ENCODE results near the gene EXOC2. TPM values are rescaled to one million over a fixed set of nuclear protein-coding genes. Genes with fewer than 3 reads are reported as not detected.

Gene EXOC2
- polyA plus RNA-seq, 3 donors: 19.9 to 23.9 (median 22.8) TPM

- no peak for DNase-seq (ENCODE audit: extremely low read depth in 1 of 11, low read depth in 9 of 11, low spot score in 4 of 11)
These were observed 222.0 kb downstream of the EXOC2 start for GRCh38 chr6:470901-471448.

DNA sequence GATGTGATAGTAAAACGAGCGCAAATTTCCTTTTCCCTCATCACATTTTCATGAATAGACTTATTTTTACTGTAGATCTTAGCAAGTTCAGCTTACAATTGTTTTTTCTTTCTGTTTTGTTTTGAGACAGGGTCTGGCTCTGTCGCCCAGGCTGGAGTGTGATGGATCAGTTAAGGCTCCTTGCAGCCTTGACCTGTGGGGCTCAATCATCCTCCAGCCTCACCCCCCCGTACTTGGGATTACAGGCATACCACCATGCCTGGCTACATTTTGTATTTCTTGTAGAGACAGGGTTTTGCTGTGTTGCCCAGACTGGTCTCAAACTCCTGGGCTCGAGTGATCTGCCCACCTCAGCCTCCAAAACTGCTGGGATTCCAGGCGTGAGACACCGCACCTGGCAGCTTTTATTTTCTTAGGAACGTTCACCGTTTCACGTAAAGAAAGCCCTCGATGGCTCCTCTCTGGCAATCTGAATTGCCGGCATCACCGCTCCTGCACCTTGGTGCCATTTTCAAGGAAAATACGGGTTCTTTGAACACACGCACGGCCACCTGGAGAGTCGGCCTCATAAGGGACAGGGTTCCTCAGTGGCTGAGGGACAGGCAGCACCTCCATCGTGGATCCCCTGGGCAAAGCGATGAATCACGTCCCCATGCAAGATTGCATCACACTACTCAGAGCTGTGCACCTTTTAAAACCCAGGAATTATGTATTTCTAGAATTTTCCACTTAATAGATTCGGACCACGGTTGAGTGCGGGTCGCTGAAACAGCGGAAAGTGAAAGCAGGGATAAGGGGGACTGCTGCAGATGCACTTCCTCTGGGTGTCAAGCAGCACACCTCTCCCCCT lies 222.7 kb downstream of the EXOC2 start:
- no peak for DNase-seq (ENCODE audit: extremely low read depth in 1 of 11, low read depth in 9 of 11, low spot score in 4 of 11)

DNA sequence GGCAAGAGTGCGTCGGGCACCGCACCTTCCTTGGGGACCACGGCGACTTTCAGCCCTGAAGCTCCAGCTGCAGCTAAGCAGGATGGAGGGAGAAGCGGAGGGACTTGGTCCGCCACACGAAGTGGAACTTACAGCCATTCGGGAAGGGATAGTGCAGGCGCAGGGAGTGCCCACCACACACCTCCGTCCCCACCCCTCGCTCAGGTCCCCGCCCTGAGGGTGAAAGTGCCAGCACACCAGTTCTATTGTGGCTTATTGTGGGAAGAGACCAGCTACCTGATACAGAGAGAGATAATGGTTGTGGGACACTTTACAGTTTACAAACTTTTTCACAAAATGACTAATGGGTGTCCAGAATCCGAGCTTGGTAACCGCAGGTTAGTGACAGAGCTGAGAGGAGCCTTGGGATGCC lies 225.3 kb downstream of the EXOC2 start:
- DNase-seq (ENCODE audit: extremely low read depth in 1 of 11, low read depth in 9 of 11, low spot score in 4 of 11): no peak

DNA sequence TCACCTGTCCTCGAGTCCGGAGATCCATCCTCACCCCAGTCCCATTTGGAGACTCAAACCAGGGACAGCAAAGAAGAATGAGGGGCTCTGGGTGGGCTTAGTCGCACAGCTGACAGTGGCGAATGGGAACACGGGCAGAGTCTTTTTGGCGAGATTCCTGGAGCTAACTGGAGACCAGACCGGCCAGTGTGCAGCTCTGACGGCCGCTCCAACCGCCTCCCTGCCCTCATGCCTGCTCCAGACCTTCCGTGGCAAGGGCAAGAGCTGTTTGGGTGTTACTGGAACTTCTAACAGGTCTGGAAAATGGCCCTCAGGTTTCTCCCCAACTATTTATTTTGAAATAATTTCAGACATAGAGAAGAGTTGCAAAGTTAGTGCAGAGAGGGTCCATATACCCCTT lies 225.8 kb downstream of the EXOC2 start:
- DNase-seq (ENCODE audit: extremely low read depth in 1 of 11, low read depth in 9 of 11, low spot score in 4 of 11): no peak

DNA sequence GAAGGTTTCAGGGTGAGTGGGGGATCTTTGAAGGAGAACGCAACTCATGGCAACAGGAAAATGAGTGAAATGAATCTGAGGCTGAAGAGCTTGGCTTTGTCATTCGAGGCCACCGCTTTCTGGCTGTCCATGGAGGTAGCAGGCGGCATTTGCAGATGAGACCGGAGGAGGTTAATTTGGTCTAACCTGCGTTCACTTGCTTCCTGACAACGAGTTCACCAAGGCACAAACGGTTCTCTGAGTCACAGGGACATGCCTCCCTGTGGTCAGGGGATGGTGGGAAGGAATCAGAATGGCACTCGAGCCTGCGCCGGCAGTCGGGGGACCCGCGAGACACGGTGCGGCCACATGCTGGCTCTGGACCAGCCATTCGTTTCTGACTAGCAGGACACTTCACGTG lies 226.4 kb downstream of the EXOC2 start:
- no peak for DNase-seq (ENCODE audit: extremely low read depth in 1 of 11, low read depth in 9 of 11, low spot score in 4 of 11)

GRCh38 chr6:465531-466348 lies 227.2 kb downstream of the EXOC2 start:
- no peak for DNase-seq (ENCODE audit: extremely low read depth in 1 of 11, low read depth in 9 of 11, low spot score in 4 of 11)

GRCh38 chr6:456887-457286 lies 236.1 kb downstream of the EXOC2 start:
- DNase-seq (ENCODE audit: extremely low read depth in 1 of 11, low read depth in 9 of 11, low spot score in 4 of 11): no peak

DNA sequence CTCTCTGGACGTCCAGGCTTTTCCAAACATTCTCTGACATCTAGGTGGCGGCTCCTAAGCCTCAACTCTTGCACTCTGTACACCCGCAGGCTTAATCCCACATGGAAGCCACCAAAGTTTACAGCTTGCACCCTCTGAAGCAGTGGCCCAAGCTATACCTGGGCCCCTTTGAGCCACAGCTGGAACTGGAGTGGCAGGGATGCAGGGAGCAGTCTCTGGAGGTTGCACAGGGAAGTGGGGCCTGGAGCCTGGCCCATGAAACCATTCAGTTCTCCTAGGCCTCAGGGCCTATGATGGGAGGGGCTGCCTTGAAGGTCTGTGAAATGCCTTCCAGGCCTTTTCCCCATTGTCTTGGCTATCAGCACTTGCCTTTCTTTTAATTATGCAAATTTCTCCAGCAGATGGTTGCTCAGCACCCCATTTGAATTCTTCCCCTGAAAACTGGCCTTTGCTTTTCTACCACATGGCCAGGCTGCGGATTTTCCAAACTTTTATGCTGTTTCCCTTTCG lies 236.5 kb downstream of the EXOC2 start:
- DNase-seq (ENCODE audit: extremely low read depth in 1 of 11, low read depth in 9 of 11, low spot score in 4 of 11): no peak

DNA sequence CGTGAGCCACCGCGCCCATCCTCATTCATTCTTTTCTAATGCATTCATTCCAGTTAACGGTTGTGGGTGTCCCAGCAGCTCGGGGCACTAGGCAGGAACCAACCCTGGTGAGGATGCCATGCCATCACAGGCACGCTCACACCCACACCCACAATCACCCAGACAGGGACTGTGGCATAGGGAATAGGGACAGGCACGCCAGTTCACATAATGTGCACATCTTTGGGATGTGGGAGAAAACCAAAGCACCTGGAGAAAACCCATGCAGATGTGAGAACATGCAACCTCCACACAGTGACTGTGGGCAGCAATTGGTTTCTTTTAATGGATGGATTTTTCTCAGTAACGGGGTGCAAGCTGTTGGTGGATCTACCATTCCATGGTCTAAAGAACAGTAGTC lies 237.1 kb downstream of the EXOC2 start:
- DNase-seq (ENCODE audit: extremely low read depth in 1 of 11, low read depth in 9 of 11, low spot score in 4 of 11): no peak

DNA sequence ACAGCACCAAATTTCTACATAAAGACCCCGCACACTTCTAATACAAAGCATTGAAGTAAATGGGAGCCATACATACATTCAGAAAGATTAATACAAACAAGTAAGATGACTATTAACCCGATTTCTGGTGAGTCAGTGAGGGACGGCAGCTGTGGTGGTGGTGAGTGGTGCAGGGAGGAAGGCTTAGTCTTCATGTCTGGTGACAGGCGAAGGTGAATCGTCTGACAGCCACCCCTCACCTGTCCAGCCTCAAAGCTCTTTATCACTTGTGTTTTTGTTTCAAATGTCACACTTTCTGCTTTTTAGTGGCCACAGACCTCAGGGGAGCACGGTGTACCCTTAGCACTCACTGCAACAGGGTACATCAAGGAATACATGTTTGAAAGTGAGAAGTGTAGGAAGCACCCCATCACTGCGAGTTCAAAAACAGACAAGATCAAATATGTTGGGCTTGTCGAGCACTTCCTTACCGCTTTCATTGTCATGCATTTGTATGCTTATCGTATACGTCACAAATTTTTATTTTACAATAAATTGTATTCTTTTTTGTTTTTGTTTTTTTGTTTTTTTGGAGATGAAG lies 237.8 kb downstream of the EXOC2 start:
- DNase-seq (ENCODE audit: extremely low read depth in 1 of 11, low read depth in 9 of 11, low spot score in 4 of 11): no peak

GRCh38 chr6:454148-454991 lies 238.6 kb downstream of the EXOC2 start:
- no peak for DNase-seq (ENCODE audit: extremely low read depth in 1 of 11, low read depth in 9 of 11, low spot score in 4 of 11)

DNA sequence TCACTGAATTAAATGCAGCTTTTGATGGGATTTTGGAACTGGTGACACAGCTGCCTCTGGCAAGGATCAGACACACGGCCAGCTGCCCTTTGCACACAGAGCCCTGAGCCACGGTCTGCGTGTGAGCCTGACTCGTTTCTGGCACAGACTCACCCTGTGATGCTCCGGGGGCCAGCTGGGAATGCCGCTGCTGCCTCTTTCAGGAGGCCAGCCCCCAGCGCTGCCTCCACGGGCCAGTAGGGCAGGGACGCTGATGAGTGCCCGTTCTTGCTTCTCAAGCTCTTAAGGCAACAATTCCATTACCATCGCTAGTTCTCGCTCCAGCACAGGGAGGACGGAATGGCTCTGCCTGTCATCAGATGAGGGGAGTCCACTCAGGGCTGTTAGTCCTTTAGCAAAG lies 239.8 kb downstream of the EXOC2 start:
- DNase-seq (ENCODE audit: extremely low read depth in 1 of 11, low read depth in 9 of 11, low spot score in 4 of 11): no peak

DNA sequence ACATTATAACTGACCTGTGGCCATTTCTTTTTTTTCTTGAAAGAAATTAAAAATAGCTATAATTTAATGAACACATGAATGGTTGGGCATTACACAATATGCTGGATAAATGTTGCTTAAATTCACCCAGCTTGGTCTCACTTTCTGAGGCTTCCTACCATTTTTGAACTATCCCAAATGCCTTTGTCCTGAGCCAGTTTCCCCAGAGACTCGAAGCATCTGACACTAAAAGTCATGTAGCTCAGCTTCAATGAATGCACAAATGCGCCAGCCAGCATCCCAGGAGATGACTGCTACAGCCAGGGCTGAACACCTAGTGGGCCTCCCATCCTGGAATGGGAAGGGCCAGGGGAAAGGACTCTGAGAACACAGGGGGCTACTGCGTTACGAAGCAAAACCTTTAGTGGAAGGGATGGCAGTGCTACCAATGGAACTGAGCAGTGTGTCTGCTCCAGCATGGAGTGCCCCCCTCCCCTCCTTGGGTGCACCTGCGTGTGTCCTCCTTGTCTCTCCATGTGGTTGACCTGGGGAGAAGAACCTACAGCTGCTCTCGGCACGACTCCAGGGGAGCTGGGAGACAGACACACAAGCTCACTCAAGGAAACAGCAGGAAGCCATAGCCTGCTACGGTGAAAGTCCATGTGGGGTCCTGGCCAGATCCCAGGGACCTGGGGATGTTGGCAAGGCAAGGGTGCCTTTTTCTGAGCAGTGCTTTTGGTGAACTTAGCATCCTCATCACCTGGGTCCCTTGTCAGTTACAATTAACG lies 240.5 kb downstream of the EXOC2 start:
- DNase-seq (ENCODE audit: extremely low read depth in 1 of 11, low read depth in 9 of 11, low spot score in 4 of 11): no peak

- no peak for DNase-seq (ENCODE audit: extremely low read depth in 1 of 11, low read depth in 9 of 11, low spot score in 4 of 11)
These were observed 241.1 kb downstream of the EXOC2 start for GRCh38 chr6:451847-452246.

- no peak for DNase-seq (ENCODE audit: extremely low read depth in 1 of 11, low read depth in 9 of 11, low spot score in 4 of 11)
These were observed 241.6 kb downstream of the EXOC2 start for GRCh38 chr6:451336-451735.

DNA sequence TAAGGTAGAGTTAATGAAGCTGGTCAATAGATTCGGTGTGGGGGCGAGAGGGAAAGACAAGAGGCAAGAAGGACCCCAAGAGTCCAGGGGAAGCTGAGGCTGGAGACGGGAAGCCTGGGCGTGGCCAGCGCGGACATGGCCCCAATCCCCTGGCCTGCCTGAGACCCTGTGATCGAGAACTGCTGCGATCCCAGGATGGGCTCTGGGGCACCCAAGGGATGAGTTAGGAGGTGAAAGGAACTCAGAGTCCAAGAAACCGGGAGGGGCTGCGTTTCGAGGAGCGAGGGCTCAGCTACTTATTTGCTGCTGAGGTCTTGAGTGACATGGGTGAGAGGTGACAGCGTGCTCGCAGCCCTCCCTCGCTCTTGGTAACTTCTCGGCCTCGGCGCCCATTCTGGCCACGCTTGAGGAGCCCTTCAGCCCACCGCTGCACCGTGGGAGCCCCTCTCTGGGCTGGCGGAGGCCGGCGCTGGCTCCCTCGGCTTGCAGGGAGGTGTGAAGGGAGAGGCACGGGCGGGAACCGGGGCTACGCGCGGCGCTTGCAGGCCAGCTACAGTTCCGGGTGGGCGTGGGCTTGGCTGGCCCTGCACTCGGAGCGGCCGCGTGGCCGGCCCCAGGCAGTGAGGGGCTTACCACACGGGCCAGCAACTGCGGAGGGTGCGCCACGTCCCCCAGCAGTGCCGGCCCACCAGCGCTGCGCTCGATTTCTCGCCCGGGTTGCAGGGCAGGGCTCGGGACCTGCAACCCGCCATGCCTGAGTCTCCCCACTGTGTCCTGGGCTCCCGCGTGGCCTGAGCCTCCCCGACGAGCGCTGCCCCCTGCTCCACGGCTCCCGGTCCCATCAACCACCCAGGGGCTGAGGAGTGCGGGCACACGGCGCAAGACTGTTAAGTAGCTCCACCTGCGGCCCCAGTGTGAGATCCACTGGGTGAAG lies 243.2 kb downstream of the EXOC2 start:
- no peak for DNase-seq (ENCODE audit: extremely low read depth in 1 of 11, low read depth in 9 of 11, low spot score in 4 of 11)

DNA sequence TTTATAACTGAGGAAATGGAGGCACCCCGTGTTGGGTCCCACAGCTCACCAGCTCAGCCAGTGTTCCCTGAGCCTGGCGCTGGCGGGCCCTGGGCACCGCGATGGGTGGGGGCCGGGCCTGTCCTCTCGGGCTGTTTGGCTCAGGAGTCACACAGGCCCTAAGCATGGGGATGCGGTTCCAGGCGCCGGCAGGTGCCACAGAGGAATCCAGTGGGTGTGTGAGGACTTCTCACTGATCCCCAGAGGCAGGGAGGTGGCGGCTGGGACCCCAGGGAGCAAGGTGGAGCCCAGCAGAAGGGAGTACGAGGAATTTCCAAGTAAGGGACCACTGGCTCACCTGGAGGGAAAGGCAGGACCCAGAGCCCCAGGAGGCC lies 243.9 kb downstream of the EXOC2 start:
- no peak for DNase-seq (ENCODE audit: extremely low read depth in 1 of 11, low read depth in 9 of 11, low spot score in 4 of 11)

Measured in renal cortex interstitium (tissue), 11 donors.